OCI-LY1 (cell line): ENCODE measurements around the gene GJB6.

ENCODE experiments used
- H2AFZ ChIP-seq: fragments of 200-600 bp; sonication (generic), shearing (Covaris generic); 2 replicates; pipeline ENCODE4 v1.6.0; 2014; ENCODE audit warnings: antibody characterized with exemption, mild to moderate bottlenecking, low read length
- H3F3A ChIP-seq: fragments of 200-600 bp; sonication (generic), shearing (Covaris generic); 2 replicates; pipeline ENCODE4 v1.6.0; 2014; ENCODE audit warnings: mild to moderate bottlenecking, antibody characterized with exemption, low read length, moderate library complexity; ENCODE audit not compliant: insufficient read depth
- H3K27ac ChIP-seq: fragments of 200-600 bp; sonication (generic); 2 replicates; pipeline ENCODE4 v1.5.1; 2014; ENCODE audit warnings: low read length, mixed run types, mild to moderate bottlenecking, low read depth; ENCODE audit not compliant: poor library complexity, severe bottlenecking
- H3K27me3 ChIP-seq: fragments of 200-600 bp; sonication (generic); 2 replicates; pipeline ENCODE4 v1.6.0; 2014; ENCODE audit warnings: antibody characterized with exemption, mild to moderate bottlenecking, low read length, moderate library complexity; ENCODE audit not compliant: insufficient read depth
- H3K36me3 ChIP-seq: fragments of 200-600 bp; sonication (generic); 2 replicates; pipeline ENCODE4 v1.6.1; 2014; ENCODE audit warnings: mild to moderate bottlenecking, antibody characterized with exemption, low read length, moderate library complexity, mixed read lengths; ENCODE audit not compliant: insufficient read depth
- H3K4me1 ChIP-seq: fragments of 200-600 bp; sonication (generic); 2 replicates; pipeline ENCODE4 v1.5.1; 2014; ENCODE audit warnings: mild to moderate bottlenecking, low read length, moderate library complexity; ENCODE audit not compliant: insufficient read depth, severe bottlenecking
- H3K4me2 ChIP-seq: fragments of 200-600 bp; sonication (generic), shearing (Covaris generic); 2 replicates; pipeline ENCODE4 v1.6.1; 2014; ENCODE audit warnings: low read length
- H3K4me3 ChIP-seq: fragments of 200-600 bp; sonication (generic); 2 replicates; pipeline ENCODE4 v1.5.1; 2014; ENCODE audit warnings: low read length, low read depth, mild to moderate bottlenecking, mixed read lengths; ENCODE audit not compliant: poor library complexity, severe bottlenecking
- H3K79me2 ChIP-seq: fragments of 200-600 bp; shearing (Covaris generic); 2 replicates; pipeline ENCODE4 v1.6.1; 2016; ENCODE audit warnings: mixed run types, low read length, mixed read lengths; ENCODE audit not compliant: insufficient read depth
- H3K9ac ChIP-seq: fragments of 200-600 bp; sonication (generic), shearing (Covaris generic); 2 replicates; pipeline ENCODE4 v1.6.1; 2014; ENCODE audit warnings: mild to moderate bottlenecking, low read length, mixed read lengths
- H3K9me2 ChIP-seq: fragments of 200-600 bp; sonication (generic), shearing (Covaris generic); 2 replicates; pipeline ENCODE4 v1.6.1; 2014; ENCODE audit warnings: low read depth, mild to moderate bottlenecking, low read length, mixed read lengths
- H3K9me3 ChIP-seq: fragments of 200-600 bp; shearing (Covaris generic); 2 replicates; pipeline ENCODE4 v1.6.1; 2014; ENCODE audit warnings: low read length, mixed read lengths
- H4K20me1 ChIP-seq: fragments of 200-600 bp; sonication (generic), shearing (Covaris generic); 2 replicates; pipeline ENCODE4 v1.6.0; 2016; ENCODE audit warnings: mild to moderate bottlenecking, low read length; ENCODE audit not compliant: insufficient read depth
- EZH2 ChIP-seq: fragments of 200-600 bp; sonication (generic), shearing (Covaris generic); IDR thresholded peaks from 2 replicates; pipeline ENCODE4 v1.8.0; 2017; ENCODE audit warnings: borderline replicate concordance, mixed run types, mild to moderate bottlenecking, antibody characterized with exemption, low read length, moderate library complexity, mixed read lengths
- TF ChIP-seq, protein P1 (sequence below): fragments of 200-600 bp; sonication (generic), shearing (Covaris generic); IDR thresholded peaks from 2 replicates; pipeline ENCODE4 v1.5.1; 2017; ENCODE audit warnings: mild to moderate bottlenecking, antibody characterized with exemption, low read length, moderate library complexity, mixed read lengths

Gene GJB6

DNA sequence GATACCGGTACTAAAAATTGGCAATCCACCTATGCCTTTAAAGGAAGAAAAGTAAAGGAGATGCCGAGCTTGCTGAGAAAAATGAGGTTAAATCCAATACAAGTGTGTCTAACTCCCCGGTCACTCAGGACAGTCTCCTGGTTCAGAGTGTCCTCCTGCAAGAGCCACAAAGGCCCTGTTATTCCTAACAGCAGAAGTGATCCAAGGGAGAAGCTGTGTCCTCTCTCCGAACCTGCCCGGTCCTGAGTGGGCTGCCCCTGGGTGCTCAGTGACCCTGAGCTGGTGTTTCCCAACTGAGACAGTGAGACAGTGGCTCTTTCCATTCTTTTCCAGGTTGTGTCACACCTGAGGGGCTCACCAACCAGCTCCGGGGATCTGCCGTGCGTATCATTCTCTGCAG is 4.8 kb downstream of the GJB6 start:
- no peaks in the 10 kb centered on the region for H4K20me1 ChIP-seq
- H3K79me2 ChIP-seq, result no peaks in the 10 kb centered on the region
- no peak overlapping the region for H3K27ac ChIP-seq
- no peak overlapping the region for H2AFZ ChIP-seq
- no peaks in the 10 kb centered on the region for H3K36me3 ChIP-seq
- H3K4me2 ChIP-seq, result no peak overlapping the region
- no peak overlapping the region for H3K9ac ChIP-seq
- no peaks in the 10 kb centered on the region for H3K9me3 ChIP-seq
- H3K27me3 ChIP-seq, result no peaks in the 10 kb centered on the region
- H3F3A ChIP-seq, result no peaks in the 10 kb centered on the region
- no peaks in the 10 kb centered on the region for H3K4me1 ChIP-seq
- no peaks in the 10 kb centered on the region for H3K9me2 ChIP-seq
- TF ChIP-seq, protein P1, sequence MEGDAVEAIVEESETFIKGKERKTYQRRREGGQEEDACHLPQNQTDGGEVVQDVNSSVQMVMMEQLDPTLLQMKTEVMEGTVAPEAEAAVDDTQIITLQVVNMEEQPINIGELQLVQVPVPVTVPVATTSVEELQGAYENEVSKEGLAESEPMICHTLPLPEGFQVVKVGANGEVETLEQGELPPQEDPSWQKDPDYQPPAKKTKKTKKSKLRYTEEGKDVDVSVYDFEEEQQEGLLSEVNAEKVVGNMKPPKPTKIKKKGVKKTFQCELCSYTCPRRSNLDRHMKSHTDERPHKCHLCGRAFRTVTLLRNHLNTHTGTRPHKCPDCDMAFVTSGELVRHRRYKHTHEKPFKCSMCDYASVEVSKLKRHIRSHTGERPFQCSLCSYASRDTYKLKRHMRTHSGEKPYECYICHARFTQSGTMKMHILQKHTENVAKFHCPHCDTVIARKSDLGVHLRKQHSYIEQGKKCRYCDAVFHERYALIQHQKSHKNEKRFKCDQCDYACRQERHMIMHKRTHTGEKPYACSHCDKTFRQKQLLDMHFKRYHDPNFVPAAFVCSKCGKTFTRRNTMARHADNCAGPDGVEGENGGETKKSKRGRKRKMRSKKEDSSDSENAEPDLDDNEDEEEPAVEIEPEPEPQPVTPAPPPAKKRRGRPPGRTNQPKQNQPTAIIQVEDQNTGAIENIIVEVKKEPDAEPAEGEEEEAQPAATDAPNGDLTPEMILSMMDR, result no peak
- no peak for TF ChIP-seq EZH2
- H3K4me3 ChIP-seq, result no peak overlapping the region

DNA sequence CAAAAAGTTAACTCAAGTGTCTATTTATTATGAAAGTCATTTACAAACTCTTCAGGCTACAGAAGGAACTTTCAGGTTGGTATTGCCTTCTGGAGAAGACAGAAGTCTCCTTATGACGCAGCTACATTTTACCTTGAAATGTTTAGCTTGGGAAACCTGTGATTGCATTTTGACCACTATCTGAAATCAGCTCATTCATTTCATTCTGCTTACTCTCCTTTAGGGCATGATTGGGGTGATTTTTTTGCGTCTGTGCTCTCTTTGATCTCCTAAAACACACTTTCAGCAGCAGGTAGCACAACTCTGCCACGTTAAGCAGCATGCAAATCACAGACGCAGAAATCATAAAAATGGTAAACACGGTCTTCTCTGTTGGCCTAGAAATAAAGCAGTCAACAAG is 9.6 kb downstream of the GJB6 start:
- H3K27me3 ChIP-seq, result no peaks in the 10 kb centered on the region
- H2AFZ ChIP-seq, result no peak overlapping the region
- H3K9ac ChIP-seq, result no peak overlapping the region
- H3K9me2 ChIP-seq, result no peaks in the 10 kb centered on the region
- no peak overlapping the region for H3K4me2 ChIP-seq
- no peaks in the 10 kb centered on the region for H3K79me2 ChIP-seq
- no peaks in the 10 kb centered on the region for H3K36me3 ChIP-seq
- H3F3A ChIP-seq, result no peaks in the 10 kb centered on the region
- TF ChIP-seq, protein P1, result no peak
- no peak for TF ChIP-seq EZH2
- no peak overlapping the region for H3K27ac ChIP-seq
- no peaks in the 10 kb centered on the region for H4K20me1 ChIP-seq
- H3K4me3 ChIP-seq, result no peak overlapping the region
- H3K4me1 ChIP-seq, result no peaks in the 10 kb centered on the region
- no peaks in the 10 kb centered on the region for H3K9me3 ChIP-seq

DNA sequence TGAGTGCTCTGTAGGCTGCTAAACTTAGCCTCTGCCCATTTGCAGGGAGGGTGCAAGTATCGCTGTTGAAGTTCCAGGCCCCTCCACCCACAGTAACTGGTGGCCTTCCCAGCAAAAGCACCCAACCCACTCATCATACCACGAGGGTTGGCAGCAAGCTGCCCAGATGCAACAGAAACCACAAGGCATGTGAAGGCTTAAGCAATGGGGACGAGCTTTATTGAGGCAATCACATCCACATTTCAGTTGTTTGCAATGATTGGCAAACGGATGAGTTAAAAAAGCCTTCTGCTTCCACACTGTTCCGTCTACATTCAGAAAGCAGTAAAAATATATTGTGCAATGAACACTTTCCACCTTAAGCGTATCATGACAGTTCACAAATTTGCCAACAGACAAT is 10.3 kb downstream of the GJB6 start:
- Histone ChIP-seq H3K9me2 (no peaks in the 10 kb centered on the region), H3K27me3 (no peaks in the 10 kb centered on the region), H3K9me3 (no peaks in the 10 kb centered on the region), H3K4me1 (no peaks in the 10 kb centered on the region), H3K79me2 (no peaks in the 10 kb centered on the region), H2AFZ (no peak overlapping the region), H3K9ac (no peak overlapping the region), H3K4me3 (no peak overlapping the region), H3K4me2 (no peak overlapping the region), H3K27ac (no peak overlapping the region), H3K36me3 (no peaks in the 10 kb centered on the region), H3F3A (no peaks in the 10 kb centered on the region), H4K20me1 (no peaks in the 10 kb centered on the region)
- TF ChIP-seq, protein P1, result no peak
- TF ChIP-seq EZH2, result no peak
